Cortex of kidney (tissue), 1 donor: Measurements from ENCODE around the gene RRN3.
"Not testable (repeated sequence)": the region's sequence is repeated elsewhere in the genome, so short reads cannot be mapped to it uniquely, and the experiment has no call there.

Experiments
- DNase-seq: peaks from one replicate; lab custom pipeline; 2025; lab: John Stamatoyannopoulos, UW

The RRN3 gene

GRCh38 chr16:15027503-15028344, 66.3 kb downstream of the RRN3 start:
- DNase-seq: not testable (repeated sequence)

- DNase-seq: not testable (repeated sequence)
These were observed 67.0 kb downstream of the RRN3 start for GRCh38 chr16:15027051-15027450.

DNA sequence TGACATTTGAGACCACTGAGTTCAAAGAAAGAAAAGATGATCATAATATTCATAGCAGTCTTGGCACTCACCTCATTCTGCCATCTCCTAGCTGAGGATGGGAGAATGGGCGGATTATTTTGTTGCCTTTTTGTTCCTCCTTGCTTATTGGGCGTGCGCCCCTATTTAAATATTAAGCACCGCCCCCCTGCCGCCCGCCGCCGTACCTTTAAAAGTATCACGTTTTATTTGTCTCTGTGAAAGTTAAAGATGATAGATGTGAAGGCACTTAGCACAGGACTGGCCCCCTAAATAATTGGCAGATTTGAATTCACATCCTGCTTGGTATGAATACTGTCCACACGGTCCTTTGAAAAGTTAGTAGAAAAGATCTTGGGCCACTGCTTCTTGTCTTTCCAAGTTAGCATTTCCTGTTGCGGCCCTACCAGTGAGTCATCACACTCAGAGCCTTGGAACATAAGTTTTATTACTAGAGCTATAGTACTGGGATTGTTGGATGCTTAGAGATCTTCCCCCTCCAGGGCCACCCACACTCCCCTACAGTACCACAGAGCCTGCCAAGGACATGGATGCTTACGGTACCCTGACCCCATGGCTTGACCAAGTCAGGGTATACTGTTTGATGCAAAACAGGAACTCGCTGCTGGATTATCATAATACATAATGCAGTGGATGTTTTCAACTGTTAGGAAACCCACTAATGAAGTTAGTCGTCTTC, 68.7 kb downstream of the RRN3 start:
- DNase-seq: not testable (repeated sequence)

GRCh38 chr16:15024858-15025199, 69.2 kb downstream of the RRN3 start:
- not testable (repeated sequence) for DNase-seq

DNA sequence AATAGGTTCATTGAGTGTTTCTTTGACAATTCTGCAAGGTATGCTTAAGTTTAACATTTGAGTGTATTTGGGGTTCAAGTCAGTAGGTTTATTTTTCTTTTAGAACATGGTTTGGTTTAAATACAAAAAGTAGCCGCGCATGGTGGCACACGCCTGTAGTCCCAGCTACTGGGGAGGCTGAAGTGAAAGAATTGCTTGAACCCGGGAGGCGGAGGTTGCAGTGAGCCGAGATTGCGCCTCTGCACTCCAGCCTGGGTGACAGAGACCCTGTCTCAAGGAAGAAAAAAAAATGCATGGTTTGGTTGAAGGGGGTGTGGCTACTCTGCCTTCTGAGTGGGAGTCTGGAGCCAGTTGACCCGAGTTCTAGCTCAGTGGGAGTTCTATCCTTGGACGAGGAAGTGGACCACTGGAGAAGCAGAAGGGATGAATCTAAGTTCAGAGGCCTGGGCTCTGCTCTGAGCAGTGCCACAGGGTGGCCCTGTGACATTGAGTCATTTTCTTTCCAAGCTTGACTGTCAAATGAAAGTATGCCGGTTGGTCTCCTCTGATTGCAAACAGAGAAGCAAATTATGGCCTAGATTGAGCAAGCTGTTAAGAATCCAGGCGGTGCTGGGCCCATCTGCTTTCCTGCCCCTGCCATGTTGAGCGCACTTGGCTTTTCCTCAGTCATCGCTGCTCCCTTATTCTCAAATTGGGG, 70.5 kb downstream of the RRN3 start:
- DNase-seq: not testable (repeated sequence)

GRCh38 chr16:15022194-15022593, 71.9 kb downstream of the RRN3 start:
- not testable (repeated sequence) for DNase-seq

DNA sequence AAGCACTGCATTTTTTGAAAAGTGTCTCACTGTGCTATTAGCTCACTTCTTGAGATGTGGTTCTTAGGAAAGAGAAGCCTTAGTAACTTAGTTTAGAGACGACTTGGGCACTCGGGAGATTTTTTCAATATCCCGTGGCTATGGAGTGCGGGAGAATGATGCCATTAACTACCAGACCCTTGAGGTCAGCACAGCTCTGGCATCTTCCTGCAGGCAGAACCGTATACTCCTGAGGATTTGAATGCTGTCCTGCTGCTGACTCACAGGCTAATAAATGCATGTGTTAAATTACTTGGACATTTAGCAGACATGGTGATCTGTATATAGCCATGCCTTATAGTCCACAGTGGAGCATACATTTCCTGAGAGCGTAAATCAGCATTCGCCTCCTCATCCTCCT, 72.6 kb downstream of the RRN3 start:
- DNase-seq: not testable (repeated sequence)

- not testable (repeated sequence) for DNase-seq
These were observed 77.0 kb downstream of the RRN3 start for GRCh38 chr16:15016951-15017580.

DNA sequence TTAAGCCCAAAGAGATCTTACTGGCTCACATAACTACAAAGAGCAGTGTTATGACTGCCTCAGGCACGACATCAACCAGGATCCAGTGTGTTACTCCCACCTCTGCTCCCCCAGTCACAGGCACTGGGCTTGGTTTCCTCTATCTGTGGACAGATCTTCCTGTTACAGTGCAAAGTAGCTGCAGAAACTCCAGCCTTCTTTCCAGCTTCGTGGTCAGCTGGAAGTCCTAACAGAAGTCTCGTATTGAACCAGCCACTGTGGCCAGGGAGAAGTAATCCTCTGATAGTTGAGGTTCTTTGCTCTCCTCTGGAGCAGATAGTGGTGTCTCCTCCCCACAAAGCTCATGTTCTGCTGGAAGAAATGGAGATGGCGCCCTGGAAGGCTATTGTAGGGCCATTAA, 77.7 kb downstream of the RRN3 start:
- not testable (repeated sequence) for DNase-seq

DNA sequence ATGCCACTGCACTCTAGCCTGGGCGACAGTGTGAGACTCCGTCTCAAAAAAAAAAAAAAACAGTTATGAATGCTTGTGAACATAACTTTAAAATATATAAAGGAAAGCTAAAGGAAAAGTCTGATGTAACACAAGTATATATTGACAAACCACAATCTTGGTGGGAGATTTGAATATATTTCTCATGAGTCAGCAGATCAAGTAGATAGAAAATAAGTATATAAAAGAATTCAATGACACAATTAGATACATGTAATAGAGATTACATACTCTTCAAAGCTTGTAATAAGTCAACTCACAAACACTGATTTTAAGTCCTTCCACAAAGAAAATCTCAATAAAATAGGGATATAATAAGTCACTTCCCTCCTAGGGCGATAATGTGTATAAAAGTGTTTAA, 78.4 kb downstream of the RRN3 start:
- DNase-seq: not testable (repeated sequence)

GRCh38 chr16:15012941-15013340, 81.1 kb downstream of the RRN3 start:
- not testable (repeated sequence) for DNase-seq
